GM19023 (cell line): ENCODE measurements around the gene TBCB.
"Not testable (repeated sequence)": the region's sequence is repeated elsewhere in the genome, so short reads cannot be mapped to it uniquely, and the experiment has no call there.

Source experiments
- ATAC-seq: cut with Tn5 transposase; IDR thresholded peaks from one replicate; pipeline ENCODE4 v1.9.1; 2021; ENCODE audit warnings: mild to moderate bottlenecking, moderate library complexity; ENCODE audit not compliant: unreplicated experiment

TBCB gene

GRCh38 chr19:36115453-36116343 is at the start of gene TBCB:
TSS of gene TBCB (plus strand) at chr19:36115468. CDS start at chr19:36115561, 93 bp downstream.
- ATAC-seq, result peak; percentile 36

GRCh38 chr19:36067681-36068080 is 47.6 kb upstream of the TBCB start:
- ATAC-seq, result no peak

GRCh38 chr19:36068810-36069499 is 46.3 kb upstream of the TBCB start:
- ATAC-seq, result not testable (repeated sequence)

GRCh38 chr19:36072081-36072480 is 43.2 kb upstream of the TBCB start:
- ATAC-seq, result no peak

- ATAC-seq, result no peak
These were observed 42.0 kb upstream of the TBCB start for GRCh38 chr19:36073121-36073876.

- no peak for ATAC-seq
These were observed 35.8 kb upstream of the TBCB start for GRCh38 chr19:36079389-36079945.

GRCh38 chr19:36081385-36081784 is 33.9 kb upstream of the TBCB start:
- no peak for ATAC-seq

GRCh38 chr19:36081894-36082293 is 33.4 kb upstream of the TBCB start:
- no peak for ATAC-seq

GRCh38 chr19:36082916-36083315 is 32.4 kb upstream of the TBCB start:
- ATAC-seq, result no peak

- no peak for ATAC-seq
These were observed 30.8 kb upstream of the TBCB start for GRCh38 chr19:36084231-36085009.

- no peak for ATAC-seq
These were observed 28.9 kb upstream of the TBCB start for GRCh38 chr19:36086326-36086725.

GRCh38 chr19:36089847-36090246 is 25.4 kb upstream of the TBCB start:
- no peak for ATAC-seq

- ATAC-seq, result no peak
These were observed 24.2 kb upstream of the TBCB start for GRCh38 chr19:36090910-36091695.

- no peak for ATAC-seq
These were observed 22.7 kb upstream of the TBCB start for GRCh38 chr19:36092566-36092965.

- peak; percentile 71 for ATAC-seq
These were observed 22.1 kb upstream of the TBCB start for GRCh38 chr19:36093146-36093662.

GRCh38 chr19:36093687-36094086 is 21.6 kb upstream of the TBCB start:
- peak; percentile 17 for ATAC-seq

- ATAC-seq, result no peak
These were observed 18.2 kb upstream of the TBCB start for GRCh38 chr19:36097036-36097435.

- no peak for ATAC-seq
These were observed 16.0 kb upstream of the TBCB start for GRCh38 chr19:36099166-36099785.

- no peak for ATAC-seq
These were observed 14.8 kb upstream of the TBCB start for GRCh38 chr19:36100476-36100875.
